ENCODE results near the gene CLDN20.
"Not testable (repeated sequence)": the region's sequence is repeated elsewhere in the genome, so short reads cannot be mapped to it uniquely, and the experiment has no call there.

The CLDN20 gene

GRCh38 chr6:155245831-155246230 lies 18.0 kb upstream of the CLDN20 start:
- DNase-seq = no peak

GRCh38 chr6:155246825-155247224 lies 17.0 kb upstream of the CLDN20 start:
- no peak for DNase-seq

GRCh38 chr6:155247618-155248007 lies 16.2 kb upstream of the CLDN20 start:
- no peak for DNase-seq

GRCh38 chr6:155248008-155249001 lies 15.5 kb upstream of the CLDN20 start:
- DNase-seq = peak; percentile 60

- DNase-seq = no peak
Measured at GRCh38 chr6:155250701-155251381, 13.0 kb upstream of the CLDN20 start.

- no peak for DNase-seq
Measured at GRCh38 chr6:155252581-155252980, 11.2 kb upstream of the CLDN20 start.

- DNase-seq = no peak
Measured at GRCh38 chr6:155253337-155253736, 10.5 kb upstream of the CLDN20 start.

- no peak for DNase-seq
Measured at GRCh38 chr6:155254139-155254538, 9.7 kb upstream of the CLDN20 start.

- DNase-seq = no peak
Measured at GRCh38 chr6:155256122-155256795, 7.6 kb upstream of the CLDN20 start.

- no peak for DNase-seq
Measured at GRCh38 chr6:155257796-155258195, 6.0 kb upstream of the CLDN20 start.

GRCh38 chr6:155259204-155259603 lies 4.6 kb upstream of the CLDN20 start:
- no peak for DNase-seq

- no peak for DNase-seq
Measured at GRCh38 chr6:155259897-155260296, 3.9 kb upstream of the CLDN20 start.

GRCh38 chr6:155260686-155261085 lies 3.1 kb upstream of the CLDN20 start:
- DNase-seq = no peak

- no peak for DNase-seq
Measured at GRCh38 chr6:155261111-155261900, 2.5 kb upstream of the CLDN20 start.

GRCh38 chr6:155262655-155263054 lies 1.2 kb upstream of the CLDN20 start:
- DNase-seq = no peak

GRCh38 chr6:155264693-155265320 lies 994 bp downstream of the CLDN20 start:
- peak; percentile 42 for DNase-seq

- no peak for DNase-seq
Measured at GRCh38 chr6:155265843-155266535, 2.2 kb downstream of the CLDN20 start.

- DNase-seq = no peak
Measured at GRCh38 chr6:155267411-155267810, 3.6 kb downstream of the CLDN20 start.

- DNase-seq = not testable (repeated sequence)
Measured at GRCh38 chr6:155268088-155268867, 4.5 kb downstream of the CLDN20 start.

- DNase-seq = no peak
Measured at GRCh38 chr6:155269765-155270164, 6.0 kb downstream of the CLDN20 start.
